Posterior cingulate gyrus (tissue), 11 donors: ENCODE data around the gene OR2L5.

Source experiments
- DNase-seq, 10 donors: peaks; one replicate each; pipeline versions ENCODE4 v3.0.0 to v3.0.0-alpha.2; 2020 to 2021; ENCODE audit warnings: mixed read lengths in 3 of 10
- intact Hi-C: fragments of 100-400 bp; cut with DNase I; formaldehyde crosslinking; loops from one replicate; pipeline ENCODE4 v1.15.1; 2023

Gene OR2L5, protein sequence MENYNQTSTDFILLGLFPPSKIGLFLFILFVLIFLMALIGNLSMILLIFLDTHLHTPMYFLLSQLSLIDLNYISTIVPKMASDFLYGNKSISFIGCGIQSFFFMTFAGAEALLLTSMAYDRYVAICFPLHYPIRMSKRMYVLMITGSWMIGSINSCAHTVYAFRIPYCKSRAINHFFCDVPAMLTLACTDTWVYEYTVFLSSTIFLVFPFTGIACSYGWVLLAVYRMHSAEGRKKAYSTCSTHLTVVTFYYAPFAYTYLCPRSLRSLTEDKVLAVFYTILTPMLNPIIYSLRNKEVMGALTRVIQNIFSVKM

DNA sequence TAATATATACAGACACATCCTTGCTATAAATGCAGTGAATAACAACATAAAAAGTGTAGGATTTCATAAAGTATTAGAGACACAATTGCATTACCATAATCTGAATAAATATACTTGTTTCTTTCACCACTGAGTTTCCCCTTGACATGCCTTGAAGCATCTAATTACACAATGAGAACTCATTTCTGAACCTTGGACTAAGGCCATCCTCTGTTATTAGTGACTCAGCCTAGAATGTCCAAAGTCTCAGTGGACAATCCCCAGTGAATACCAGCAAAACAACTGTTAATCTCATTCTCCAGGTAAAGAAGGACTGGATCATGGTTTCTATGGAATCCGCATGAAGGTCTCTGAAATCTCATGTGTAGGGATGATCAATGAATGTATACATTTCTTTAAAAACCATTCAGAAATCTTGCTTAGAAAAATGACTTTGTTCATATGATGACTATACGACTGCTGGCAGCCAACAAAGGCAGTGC, at the start of gene OR2L5:
OR2L5 (plus strand) TSS at position 432 of the 482 bp plus-strand sequence. CDS start 8,288 bp downstream, outside the sequence.
- intact Hi-C loops: no loop called here
- DNase-seq: no peak

DNA sequence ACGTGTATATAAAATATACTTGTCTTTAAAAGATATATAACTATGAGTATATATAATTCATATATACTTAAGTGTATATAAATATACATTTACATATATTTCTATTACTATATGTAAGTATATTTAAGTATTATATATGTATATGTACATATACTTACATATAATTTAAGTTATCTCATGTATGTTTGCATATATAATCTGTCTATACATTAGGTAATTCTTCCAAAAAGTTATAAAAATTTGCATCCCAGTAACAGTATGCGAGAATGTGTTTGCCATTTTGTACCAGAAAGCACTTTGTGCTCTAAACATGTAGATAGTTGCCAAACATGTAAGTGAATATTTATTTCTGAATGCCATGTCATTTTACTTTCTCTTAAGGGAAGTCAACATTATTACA, 48.5 kb upstream of the OR2L5 start, which contains the start of gene OR2AK2:
OR2AK2 (plus strand) TSS at position 301 of the 400 bp plus-strand sequence. CDS start 144 bp downstream, outside the sequence.
- intact Hi-C loops: no loop called here
- DNase-seq: no peak

DNA sequence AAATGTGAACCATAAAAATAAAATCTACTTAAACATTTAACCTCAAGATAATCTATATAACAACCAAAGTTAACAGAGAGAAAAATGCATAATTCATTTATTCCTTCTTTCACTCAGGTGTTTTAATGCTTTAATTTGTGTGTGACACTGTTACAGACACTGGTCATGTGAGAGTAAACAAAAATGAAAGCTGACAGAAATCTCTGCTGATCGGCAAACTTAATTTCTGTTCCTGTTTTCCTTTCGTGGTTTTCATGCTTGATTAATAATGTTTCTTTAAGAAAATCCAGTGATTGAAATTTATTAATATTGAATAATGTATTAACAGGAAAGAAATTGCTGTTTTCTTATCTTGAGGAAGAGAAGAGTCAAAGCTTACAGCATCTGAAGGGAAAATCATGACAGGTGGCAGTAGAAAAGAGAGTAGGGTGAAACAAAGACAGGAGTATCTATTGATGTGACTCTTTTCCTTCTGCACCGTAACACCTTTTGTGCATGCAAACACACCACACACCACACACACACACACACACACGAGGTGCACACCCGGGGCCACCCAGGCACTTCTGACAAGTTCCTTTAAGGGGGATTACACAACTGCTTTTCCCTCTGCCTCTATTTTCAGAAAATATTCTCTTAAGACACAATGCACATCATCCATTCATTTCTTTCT, 46.8 kb upstream of the OR2L5 start:
- intact Hi-C loops: no loop called here
- DNase-seq: no peak

GRCh38 chr1:247992986-247993385, 20.5 kb upstream of the OR2L5 start:
- intact Hi-C loops: no loop called here
- DNase-seq: no peak

- DNase-seq: no peak
- intact Hi-C loops: no loop called here
Observed at GRCh38 chr1:247998811-247999210, 14.6 kb upstream of the OR2L5 start.

GRCh38 chr1:248000169-248000568, 13.3 kb upstream of the OR2L5 start:
- intact Hi-C loops: no loop called here
- DNase-seq: no peak

DNA sequence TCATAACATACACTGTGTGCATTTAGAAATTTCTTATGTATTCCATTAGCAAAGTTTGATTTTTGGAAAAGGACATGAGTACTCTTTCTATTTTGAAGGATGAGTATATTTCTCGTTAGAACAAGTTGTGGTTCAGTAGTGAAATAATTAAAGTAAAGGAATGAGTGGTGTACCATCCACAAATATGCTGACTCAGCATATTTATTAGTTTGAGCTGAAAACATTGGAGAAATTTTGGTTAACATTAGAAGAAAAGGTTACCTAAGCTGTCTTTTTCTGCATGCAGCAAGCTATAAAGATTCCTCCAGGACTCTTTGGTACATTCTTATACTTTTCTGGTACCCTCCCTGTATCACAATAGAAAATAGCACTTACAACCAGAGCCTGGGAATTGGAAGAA, 5.7 kb upstream of the OR2L5 start:
- no peak for DNase-seq
- intact Hi-C loops: no loop called here

GRCh38 chr1:248009681-248010080, 3.8 kb upstream of the OR2L5 start:
- no peak for DNase-seq
- intact Hi-C loops: no loop called here

DNA sequence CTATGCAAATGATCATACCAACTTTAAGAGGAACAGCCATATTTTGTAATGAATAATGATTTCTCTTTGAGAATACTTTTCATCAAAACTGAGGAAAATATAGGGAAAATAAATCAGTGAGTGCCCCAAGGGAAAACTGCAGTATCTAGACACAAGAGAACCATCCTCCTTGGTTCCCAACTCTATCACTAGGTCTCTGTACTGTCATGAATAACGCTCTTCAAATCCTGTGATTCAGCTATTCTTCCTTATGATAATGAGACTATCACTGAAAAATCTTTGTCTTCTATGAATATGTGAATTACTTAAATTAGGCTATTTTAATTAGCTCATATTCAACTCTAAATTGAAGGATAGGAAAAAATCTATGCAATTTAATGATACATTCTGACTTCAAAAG, 2.3 kb downstream of the OR2L5 start:
- DNase-seq: no peak
- intact Hi-C loops: no loop called here

DNA sequence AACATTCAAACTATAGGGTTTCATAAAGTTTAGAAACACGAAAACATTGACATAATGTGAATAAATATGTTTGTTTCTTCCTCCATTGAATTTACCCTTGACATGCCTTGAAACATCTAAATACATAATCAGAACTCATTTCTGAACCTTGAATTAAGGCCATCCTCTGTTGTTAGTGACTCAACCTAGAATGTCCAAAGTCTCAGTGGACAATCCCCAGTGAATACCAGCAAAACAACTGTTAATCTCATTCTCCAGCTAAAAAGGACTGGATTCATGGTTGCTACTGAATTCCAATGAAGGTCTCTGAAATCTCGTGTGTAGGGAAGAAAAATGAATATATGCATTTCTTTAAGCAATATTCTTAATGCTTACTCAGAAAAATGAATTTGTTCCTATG, 16.3 kb downstream of the OR2L5 start, which contains the start of gene OR2L2:
OR2L2 (plus strand) TSS at position 301 of the 400 bp plus-strand sequence. CDS start 8,198 bp downstream, outside the sequence.
- DNase-seq: no peak
- intact Hi-C loops: no loop called here

GRCh38 chr1:248045209-248045608, 31.7 kb downstream of the OR2L5 start:
- intact Hi-C loops: no loop called here

GRCh38 chr1:248046536-248046935, 33.1 kb downstream of the OR2L5 start, which contains the start of gene OR2L3:
TSS of gene OR2L3 (plus strand) at chr1:248046836. CDS start at chr1:248060682, 13,846 bp downstream.
- DNase-seq: no peak
- intact Hi-C loops: no loop called here

More at GRCh38 chr1:248045209-248045608, 31.7 kb downstream of the OR2L5 start:
- DNase-seq: no peak

GRCh38 chr1:248047008-248047407, 33.5 kb downstream of the OR2L5 start:
- intact Hi-C loops: no loop called here
- no peak for DNase-seq

DNA sequence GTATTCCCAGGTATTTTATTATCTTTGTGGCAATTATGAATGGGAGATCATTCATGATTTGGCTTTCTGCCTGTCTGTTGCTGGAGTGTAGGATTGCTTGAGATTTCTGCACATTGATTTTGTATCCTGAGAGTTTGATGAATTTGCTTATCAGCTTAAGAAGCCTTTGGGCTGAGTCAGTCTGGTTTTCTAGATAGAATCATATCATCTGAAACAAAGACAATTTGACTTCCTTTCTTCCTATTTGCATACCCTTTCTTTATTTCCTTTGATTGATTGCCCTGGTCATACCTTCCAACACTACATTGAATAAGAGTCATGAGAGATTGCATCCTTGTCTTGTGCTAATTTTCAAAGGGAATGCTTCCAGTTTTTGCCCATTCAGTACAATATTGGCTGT, 41.2 kb downstream of the OR2L5 start:
- intact Hi-C loops: no loop called here
- no peak for DNase-seq

DNA sequence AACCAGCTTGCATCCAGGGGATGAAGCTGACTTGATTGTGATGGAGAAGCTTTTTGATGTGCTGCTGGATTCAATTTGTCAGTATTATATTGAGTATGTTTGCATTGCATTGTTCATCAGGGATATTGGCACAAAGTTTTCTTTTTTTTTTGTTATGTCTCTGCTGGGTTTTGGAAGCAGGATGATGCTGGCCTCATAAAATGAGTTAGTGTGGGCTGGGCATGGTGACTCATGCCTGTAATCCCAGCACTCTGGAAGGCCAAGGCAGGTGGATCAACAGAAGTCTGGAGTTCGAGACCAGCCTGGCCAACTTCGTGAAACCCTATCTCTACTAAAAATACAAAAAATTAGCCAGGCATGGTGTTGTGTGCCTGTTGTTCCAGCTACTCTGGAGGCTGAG, 41.8 kb downstream of the OR2L5 start:
- DNase-seq: no peak
- intact Hi-C loops: no loop called here

GRCh38 chr1:248065071-248065470, 51.6 kb downstream of the OR2L5 start:
- no peak for DNase-seq
- intact Hi-C loops: no loop called here

DNA sequence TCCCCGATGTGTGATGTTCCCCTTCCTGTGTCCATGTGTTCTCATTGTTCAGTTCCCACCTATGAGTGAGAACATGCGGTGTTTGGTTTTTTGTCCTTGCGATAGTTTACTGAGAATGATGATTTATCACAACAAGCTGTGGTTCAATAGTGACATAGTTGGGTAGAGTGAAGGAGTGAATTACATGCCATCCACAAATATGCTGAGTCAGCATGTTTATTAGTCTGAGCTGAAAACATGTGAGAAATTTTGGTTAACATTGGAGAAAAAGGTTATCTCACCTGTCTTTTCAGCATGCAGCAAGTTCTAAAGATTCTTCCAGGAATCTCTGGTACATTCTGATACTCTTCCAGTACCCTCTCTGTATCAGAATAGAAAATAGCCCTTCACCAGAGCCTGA, 52.1 kb downstream of the OR2L5 start:
- no peak for DNase-seq
- intact Hi-C loops: no loop called here
